GM12873 (cell line): ENCODE data around the gene PTPRN2.

Source experiments
- TF ChIP-seq, protein P1 (sequence below): IDR thresholded peaks from 2 replicates; pipeline ENCODE4 v1.5.1; 2012; ENCODE audit warnings: low read depth, mild to moderate bottlenecking, moderate library complexity, low read length, control low read depth; ENCODE audit not compliant: insufficient read depth; ENCODE audit errors: missing control alignments

Gene PTPRN2

DNA sequence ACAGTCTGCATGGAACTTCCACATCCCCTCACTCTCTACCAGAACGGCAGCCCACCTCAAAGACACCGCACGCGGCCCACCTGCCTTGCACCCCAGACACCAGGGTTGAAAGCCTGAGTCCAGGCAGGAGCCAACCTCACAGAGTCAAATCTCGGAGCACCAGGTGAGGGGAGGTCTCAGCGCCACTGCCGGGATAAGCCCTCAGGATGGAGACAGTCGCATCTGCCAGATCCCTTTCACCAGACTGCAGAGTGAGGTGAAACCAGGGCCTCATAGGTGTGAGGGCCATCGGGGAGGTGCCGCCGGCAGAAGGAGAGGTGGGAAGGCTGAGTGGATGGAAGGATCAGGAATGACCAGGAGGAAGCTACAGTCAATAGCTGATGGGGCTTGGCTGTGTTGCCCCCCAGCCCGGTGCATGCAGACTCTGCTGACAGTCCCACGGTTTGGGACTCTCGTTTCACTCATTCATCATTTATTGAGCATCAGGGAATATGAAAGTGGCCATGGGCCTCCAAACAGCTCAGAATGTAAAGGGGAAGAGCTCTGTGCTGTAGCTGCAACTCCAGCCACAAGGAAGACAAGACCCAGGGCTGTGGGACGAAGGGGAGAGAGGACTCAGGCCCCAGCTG lies 315.0 kb downstream of the PTPRN2 start:
- TF ChIP-seq, protein P1, sequence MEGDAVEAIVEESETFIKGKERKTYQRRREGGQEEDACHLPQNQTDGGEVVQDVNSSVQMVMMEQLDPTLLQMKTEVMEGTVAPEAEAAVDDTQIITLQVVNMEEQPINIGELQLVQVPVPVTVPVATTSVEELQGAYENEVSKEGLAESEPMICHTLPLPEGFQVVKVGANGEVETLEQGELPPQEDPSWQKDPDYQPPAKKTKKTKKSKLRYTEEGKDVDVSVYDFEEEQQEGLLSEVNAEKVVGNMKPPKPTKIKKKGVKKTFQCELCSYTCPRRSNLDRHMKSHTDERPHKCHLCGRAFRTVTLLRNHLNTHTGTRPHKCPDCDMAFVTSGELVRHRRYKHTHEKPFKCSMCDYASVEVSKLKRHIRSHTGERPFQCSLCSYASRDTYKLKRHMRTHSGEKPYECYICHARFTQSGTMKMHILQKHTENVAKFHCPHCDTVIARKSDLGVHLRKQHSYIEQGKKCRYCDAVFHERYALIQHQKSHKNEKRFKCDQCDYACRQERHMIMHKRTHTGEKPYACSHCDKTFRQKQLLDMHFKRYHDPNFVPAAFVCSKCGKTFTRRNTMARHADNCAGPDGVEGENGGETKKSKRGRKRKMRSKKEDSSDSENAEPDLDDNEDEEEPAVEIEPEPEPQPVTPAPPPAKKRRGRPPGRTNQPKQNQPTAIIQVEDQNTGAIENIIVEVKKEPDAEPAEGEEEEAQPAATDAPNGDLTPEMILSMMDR = no peak

DNA sequence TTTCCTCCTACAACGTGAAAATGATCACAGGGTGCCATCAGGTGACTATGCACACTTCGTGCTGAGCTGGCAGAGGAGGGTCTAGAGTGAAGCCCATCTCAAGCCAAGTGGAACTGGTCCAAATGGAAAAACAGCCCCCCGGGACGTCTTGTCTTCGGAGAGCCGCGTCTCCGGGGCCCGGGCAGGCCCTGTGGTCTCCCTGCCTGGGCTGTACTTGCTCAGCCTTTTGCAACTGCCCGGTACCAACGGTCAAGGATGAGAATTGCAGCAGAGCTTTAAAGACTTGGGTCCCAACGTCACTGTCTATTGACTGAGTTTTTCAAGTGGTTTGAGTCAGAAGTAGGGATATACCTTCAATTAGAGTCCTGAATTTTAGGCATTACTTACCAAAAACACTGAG lies 315.5 kb downstream of the PTPRN2 start:
- TF ChIP-seq, protein P1 = no peak

DNA sequence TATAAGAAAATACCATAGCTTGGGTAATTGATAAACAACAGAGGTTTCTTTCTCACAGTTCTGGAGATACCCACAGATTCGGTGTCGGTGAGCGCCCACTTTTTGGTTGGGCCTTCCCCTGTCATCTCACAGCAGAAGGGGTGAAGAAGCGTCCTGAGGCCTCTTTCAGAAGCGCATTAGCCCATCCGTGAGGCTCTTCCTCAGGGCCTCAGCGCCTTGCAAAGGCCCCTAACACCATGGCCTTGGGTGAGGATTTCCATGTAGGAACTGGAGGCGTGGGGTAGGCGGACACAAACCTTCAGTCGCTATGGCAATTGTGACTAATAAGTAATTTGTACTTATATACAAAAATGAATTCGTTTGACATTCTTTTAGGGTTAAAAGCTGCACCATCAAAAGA lies 316.0 kb downstream of the PTPRN2 start:
- TF ChIP-seq, protein P1 = no peak

DNA sequence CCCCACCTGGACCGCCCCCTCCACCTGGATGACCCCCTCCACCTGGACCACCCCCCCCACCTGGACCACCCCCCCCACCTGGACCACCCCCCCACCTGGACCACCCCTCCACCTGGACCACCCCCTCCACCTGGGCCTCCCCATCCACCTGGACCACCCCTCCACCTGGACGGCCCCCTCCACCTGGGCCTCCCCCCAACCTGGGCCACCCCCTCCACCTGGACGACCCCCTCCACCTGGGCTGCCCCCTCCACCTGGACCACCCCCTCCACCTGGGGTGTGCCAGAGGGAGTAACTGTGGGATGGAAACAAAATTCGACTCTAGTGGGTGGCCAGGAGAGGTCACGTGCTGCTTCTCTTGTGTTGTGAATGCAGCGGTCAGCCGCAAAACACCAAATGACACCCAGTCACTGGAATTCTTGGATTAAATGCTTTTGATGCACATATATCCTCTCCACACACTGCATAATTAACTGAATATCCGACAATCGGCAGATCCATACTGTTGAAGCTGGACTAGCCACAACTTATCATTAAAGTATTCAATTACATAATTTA lies 316.7 kb downstream of the PTPRN2 start:
- TF ChIP-seq, protein P1 = no peak

DNA sequence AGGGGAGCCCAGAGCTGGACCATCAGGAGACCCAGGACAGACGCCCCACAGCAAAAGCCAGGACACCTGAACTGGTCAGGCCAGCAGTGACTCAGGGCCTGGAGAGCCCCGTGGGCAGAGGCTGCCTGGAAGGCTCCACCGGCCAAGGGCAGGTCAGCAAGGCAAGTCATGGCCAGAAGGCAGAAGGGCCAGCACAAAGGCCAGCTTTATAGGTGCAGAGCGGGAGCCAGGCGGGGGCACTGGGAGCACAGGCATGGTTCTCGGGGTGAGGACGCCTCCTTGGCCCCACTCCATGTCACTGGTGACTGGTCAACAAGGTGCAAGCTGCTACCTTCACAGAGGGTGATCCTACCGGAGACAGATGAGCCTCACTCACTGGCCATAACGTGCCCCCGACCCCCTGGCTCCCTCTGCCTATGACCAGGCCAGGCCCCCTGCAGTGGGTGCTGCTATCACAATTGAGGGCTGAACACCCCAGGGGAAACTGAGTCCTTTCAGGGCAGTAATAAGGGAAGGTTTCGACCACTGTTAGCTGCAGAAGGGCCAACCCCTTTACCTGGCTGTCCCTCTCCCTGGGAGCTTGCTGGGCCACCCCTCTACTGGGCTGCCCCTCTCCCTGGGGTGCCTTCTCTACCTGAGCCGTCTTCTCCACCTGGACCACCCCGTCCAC lies 317.4 kb downstream of the PTPRN2 start:
- TF ChIP-seq, protein P1 = no peak

DNA sequence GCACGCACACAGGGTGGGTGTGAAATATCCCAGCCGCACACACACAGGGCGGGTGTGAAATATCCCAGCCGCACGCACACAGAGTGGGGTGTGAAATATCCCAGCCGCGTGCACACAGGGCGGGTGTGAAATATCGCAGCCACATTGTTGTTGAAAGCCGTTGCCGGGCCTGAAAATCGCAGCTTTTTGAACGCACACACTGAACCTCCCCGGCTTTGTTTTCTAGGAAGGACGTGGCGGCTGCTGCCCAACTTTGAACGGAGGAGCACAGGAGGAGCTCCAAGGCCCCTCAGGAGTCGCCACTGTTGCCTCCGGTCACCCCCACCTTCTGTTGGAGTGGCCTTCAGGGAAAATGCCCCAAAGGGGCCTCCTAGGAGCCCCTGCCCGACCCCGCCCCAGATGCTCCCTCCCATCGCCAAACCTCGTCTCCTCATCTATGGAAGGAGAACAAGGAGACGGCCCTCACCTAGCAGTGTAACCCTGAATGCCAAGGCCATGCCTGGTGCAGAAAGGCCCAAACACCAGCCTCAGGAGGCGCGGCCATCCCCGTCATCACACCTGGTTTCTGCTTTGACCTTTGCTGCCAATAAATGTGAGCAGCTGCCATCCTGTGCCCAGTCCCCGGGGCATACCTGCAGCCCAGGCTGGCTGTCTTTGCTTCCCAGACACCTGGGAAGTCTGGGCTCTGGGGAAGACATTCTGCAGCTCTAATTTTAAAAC lies 318.6 kb downstream of the PTPRN2 start:
- TF ChIP-seq, protein P1 = no peak
